WI38 (cell line): ENCODE data around the gene NVL.

Source experiments
- H3K4me3 ChIP-seq: 2 replicates; pipeline ENCODE4 v1.5.1; 2011; ENCODE audit warnings: low read depth, mild to moderate bottlenecking, control low read depth, low read length
- TF ChIP-seq, protein P1 (sequence below): IDR thresholded peaks from 2 replicates; pipeline ENCODE4 v1.5.1; 2012; ENCODE audit warnings: low read depth, mild to moderate bottlenecking, control low read depth, low read length

Gene NVL

DNA sequence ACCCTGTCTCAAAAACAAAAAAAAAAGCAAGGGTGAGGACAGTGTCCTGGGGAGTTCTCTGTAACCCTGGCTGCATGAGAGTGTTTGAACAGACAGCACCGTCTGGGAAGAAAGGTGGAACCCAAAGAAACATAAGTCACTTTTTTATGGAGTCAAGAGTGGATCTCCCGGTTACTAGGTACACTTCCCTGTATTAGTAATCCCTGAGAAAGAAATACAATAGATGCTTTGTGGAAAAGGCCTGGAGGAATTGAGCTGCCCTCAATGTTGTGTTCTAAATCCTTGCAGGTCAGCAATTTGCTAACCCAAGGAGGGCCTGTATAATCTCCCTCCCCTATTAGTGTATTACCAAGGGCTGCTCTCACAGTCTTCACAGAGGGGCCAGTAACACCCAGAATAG, 130.3 kb downstream of the NVL start:
- TF ChIP-seq, protein P1, sequence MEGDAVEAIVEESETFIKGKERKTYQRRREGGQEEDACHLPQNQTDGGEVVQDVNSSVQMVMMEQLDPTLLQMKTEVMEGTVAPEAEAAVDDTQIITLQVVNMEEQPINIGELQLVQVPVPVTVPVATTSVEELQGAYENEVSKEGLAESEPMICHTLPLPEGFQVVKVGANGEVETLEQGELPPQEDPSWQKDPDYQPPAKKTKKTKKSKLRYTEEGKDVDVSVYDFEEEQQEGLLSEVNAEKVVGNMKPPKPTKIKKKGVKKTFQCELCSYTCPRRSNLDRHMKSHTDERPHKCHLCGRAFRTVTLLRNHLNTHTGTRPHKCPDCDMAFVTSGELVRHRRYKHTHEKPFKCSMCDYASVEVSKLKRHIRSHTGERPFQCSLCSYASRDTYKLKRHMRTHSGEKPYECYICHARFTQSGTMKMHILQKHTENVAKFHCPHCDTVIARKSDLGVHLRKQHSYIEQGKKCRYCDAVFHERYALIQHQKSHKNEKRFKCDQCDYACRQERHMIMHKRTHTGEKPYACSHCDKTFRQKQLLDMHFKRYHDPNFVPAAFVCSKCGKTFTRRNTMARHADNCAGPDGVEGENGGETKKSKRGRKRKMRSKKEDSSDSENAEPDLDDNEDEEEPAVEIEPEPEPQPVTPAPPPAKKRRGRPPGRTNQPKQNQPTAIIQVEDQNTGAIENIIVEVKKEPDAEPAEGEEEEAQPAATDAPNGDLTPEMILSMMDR, result no peak
- no peak overlapping the region for H3K4me3 ChIP-seq

GRCh38 chr1:224198572-224198971, 131.4 kb downstream of the NVL start:
- TF ChIP-seq, protein P1, result no peak
- no peak overlapping the region for H3K4me3 ChIP-seq

GRCh38 chr1:224196813-224197600, 133.0 kb downstream of the NVL start:
- TF ChIP-seq, protein P1, result no peak
- no peak overlapping the region for H3K4me3 ChIP-seq

DNA sequence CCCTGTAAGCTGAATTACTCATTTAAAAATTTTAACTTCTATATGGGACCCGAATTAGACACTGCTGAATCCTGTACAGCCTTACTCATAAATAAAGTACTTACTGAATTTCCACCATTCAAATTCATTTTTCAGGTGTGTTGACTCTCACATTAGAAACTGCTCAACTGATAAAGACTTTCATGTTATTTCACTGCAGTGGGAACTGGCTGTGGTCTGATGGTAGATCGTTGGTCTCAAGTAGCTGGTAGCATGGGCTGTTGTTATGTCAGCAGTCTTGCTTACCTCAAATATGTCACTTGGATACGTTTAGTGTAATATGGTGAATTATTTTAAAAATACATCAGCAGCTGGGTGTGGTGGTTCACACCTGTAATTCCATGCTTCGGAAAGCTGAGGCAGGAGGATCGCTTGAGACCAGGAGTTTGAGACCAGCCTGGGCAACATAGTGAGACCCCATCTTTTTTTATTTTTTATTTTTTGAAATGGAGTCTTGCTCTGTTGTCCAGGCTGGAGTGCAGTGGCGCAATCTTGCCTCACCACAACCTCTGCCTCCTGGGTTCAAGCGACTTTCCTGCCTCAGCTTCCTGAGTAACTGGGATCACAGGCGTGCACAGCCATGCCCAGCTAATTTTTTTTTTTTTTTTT, 136.5 kb downstream of the NVL start:
- TF ChIP-seq, protein P1, result no peak
- no peak overlapping the region for H3K4me3 ChIP-seq

- H3K4me3 ChIP-seq, result no peak overlapping the region
Observed at GRCh38 chr1:224192082-224192788, 137.7 kb downstream of the NVL start.

GRCh38 chr1:224189561-224189960, 140.4 kb downstream of the NVL start:
- TF ChIP-seq, protein P1, result no peak

More at GRCh38 chr1:224192082-224192788, 137.7 kb downstream of the NVL start:
- TF ChIP-seq, protein P1, result no peak

DNA sequence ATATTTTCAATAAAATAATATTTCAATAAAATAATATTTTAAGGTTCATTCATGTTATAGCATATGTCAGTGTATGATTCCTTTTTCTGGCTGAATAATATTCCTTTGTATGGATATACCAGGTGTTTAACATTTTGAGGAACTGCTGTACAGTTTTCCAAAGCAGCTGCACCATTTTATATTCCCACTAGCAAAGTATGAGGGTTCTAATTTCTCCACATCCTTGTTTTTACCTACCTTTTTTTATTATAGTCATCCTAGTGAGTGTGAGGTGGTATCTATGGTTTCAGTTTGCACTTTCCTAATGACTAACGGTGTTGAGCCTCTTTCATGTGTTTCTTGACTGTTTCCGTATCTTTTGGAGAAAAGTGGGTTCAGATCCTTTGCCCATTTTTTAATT, 141.7 kb downstream of the NVL start:
- TF ChIP-seq, protein P1, result no peak
- H3K4me3 ChIP-seq, result no peak overlapping the region

More at GRCh38 chr1:224189561-224189960, 140.4 kb downstream of the NVL start:
- H3K4me3 ChIP-seq, result no peak overlapping the region
